ENCODE data around the gene BORCS5. TPM values are rescaled to one million over a fixed set of nuclear protein-coding genes. Genes with fewer than 3 reads are reported as not detected.
A peak's percentile ranks its signal among the peaks of the same experiment; 100 is the strongest.
"Not testable (repeated sequence)": the region's sequence is repeated elsewhere in the genome, so short reads cannot be mapped to it uniquely, and the experiment has no call there.

Gene BORCS5
- total and polyA plus RNA-seq, 2 donors (not counting 1 experiment from before 2014, with no cell fraction given): 11.9 to 46.2 TPM

DNA sequence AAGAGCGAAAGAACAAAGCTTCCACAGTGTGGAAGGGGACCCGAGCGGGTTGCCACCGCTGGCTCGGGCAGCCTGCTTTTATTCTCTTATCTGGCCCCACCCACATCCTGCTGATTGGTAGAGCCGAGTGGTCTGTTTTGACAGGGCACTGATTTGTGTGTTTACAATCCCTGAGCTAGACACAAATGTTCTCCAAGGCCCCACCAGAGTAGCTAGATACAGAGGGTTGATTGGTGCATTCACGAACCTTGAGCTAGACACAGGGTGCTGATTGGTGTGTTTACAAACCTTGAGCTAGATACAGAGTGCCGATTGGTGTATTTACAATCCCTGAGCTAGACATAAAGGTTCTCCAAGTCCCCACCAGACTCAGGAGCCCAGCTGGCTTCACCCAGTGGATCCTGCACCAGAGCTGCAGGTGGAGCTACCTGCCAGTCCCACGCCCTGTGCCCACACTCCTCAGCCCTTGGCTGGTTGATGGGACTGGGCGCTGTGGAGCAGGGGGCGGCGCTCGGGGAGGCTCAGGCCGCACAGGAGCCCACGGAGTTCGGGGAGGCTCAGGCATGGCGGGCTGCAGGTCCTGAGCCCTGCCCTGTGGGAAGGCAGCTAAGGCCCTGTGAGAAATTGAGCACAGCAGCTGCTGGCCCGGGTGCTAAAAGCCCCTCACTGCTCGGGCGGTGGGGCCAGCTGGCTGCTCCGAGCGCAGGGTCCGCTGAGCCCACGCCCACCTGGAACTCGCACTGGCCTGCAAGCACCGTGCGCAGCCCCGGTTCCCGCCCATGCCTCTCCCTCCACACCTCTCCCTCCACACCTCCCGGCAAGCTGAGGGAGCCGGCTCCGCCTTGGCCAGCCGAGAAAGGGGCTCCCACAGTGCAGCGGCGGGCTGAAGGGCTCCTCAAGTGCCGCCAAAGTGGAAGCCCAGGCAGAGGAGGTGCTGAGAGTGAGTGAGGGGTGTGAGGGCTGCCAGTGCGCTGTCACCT is 115.4 kb downstream of the BORCS5 start:
- WGBS (ENCODE audit: insufficient coverage): 94% methylated on average over 20 of the region's 37 CpGs

GRCh38 chr12:12473223-12473622 is 116.3 kb downstream of the BORCS5 start:
- H3K27ac ChIP-seq (ENCODE audit: low read length in 2 of 2): no peak overlapping the region
- H2AFZ ChIP-seq (ENCODE audit: insufficient read depth, low read depth, low read length, poor library complexity, severe bottlenecking): no peak overlapping the region
- Mint-ChIP-seq H3K4me1 (peaks cover 29% of the 10 kb centered on the region), H3K27me3 (no peaks in the 10 kb centered on the region), H3K4me3 (no peak overlapping the region), H3K27ac (no peak overlapping the region), H3K9me3 (ENCODE audit: insufficient read depth) (no peaks in the 10 kb centered on the region)
- intact Hi-C loops (cut with micrococcal nuclease): no loop called here
- no peak for ATAC-seq (ENCODE audit: low read depth)
- H3K9ac ChIP-seq (ENCODE audit: low read length): no peak overlapping the region
- H4K20me1 ChIP-seq (ENCODE audit: control insufficient read depth, insufficient read depth, low read length, poor library complexity, severe bottlenecking): no peaks in the 10 kb centered on the region
- TF ChIP-seq, protein P1, sequence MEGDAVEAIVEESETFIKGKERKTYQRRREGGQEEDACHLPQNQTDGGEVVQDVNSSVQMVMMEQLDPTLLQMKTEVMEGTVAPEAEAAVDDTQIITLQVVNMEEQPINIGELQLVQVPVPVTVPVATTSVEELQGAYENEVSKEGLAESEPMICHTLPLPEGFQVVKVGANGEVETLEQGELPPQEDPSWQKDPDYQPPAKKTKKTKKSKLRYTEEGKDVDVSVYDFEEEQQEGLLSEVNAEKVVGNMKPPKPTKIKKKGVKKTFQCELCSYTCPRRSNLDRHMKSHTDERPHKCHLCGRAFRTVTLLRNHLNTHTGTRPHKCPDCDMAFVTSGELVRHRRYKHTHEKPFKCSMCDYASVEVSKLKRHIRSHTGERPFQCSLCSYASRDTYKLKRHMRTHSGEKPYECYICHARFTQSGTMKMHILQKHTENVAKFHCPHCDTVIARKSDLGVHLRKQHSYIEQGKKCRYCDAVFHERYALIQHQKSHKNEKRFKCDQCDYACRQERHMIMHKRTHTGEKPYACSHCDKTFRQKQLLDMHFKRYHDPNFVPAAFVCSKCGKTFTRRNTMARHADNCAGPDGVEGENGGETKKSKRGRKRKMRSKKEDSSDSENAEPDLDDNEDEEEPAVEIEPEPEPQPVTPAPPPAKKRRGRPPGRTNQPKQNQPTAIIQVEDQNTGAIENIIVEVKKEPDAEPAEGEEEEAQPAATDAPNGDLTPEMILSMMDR (IDR thresholded peaks at IDR 0.05): no peak
- no peak for TF ChIP-seq EZH2 (IDR thresholded peaks at IDR 0.05; ENCODE audit: borderline replicate concordance, insufficient read depth, low read depth, low read length, poor library complexity, severe bottlenecking)
- no peak overlapping the region for H3K4me3 ChIP-seq (ENCODE audit: control extremely low read depth in 1 of 5, extremely low read depth in 1 of 5, insufficient read depth in 1 of 5, low read depth in 2 of 5, low read length in 4 of 5)
- ChIA-PET POLR2A (no interaction called here), CTCF (no interaction called here)
- WGBS (ENCODE audit: insufficient coverage): 100% methylated on average over 1 of the region's 4 CpGs
- no peaks in the 10 kb centered on the region for H3K27me3 ChIP-seq (replicated peaks in 1 of 4; ENCODE audit: control extremely low read depth in 1 of 4, control insufficient read depth in 3 of 4, insufficient read depth in 4 of 4, low read length in 3 of 4)
- H3K9me3 ChIP-seq (ENCODE audit: control extremely low read depth in 1 of 3, control insufficient read depth in 2 of 3, insufficient read depth in 1 of 3, low read length in 2 of 3): no peaks in the 10 kb centered on the region
- peaks cover 0 to 6% of the 10 kb centered on the region in 2 donors for H3K4me1 ChIP-seq (ENCODE audit: control insufficient read depth in 2 of 2, insufficient read depth in 2 of 2, low read length in 2 of 2)
- DNase-seq: peak; percentile 16
- peaks cover 0 to 16% of the 10 kb centered on the region in 2 experiments for H3K36me3 ChIP-seq (replicated peaks in 1 of 2; ENCODE audit: control extremely low read depth in 1 of 2, control insufficient read depth in 1 of 2, extremely low read depth in 1 of 2, insufficient read depth in 2 of 2, low read length in 1 of 2)
- no peak overlapping the region for H3K4me2 ChIP-seq (replicated peaks; ENCODE audit: low read depth, low read length, poor library complexity, severe bottlenecking)
- no peaks in the 10 kb centered on the region for H3K79me2 ChIP-seq (ENCODE audit: control insufficient read depth, insufficient read depth, low read length)

More for the DNA sequence above, 115.4 kb downstream of the BORCS5 start:
- POLR2A ChIA-PET; H3K4me3 Mint-ChIP-seq; H3K4me3 ChIP-seq (ENCODE audit: control extremely low read depth in 1 of 5, extremely low read depth in 1 of 5, insufficient read depth in 1 of 5, low read depth in 2 of 5, low read length in 4 of 5); H3K9me3 ChIP-seq (ENCODE audit: control extremely low read depth in 1 of 3, control insufficient read depth in 2 of 3, insufficient read depth in 1 of 3, low read length in 2 of 3); H3K9ac ChIP-seq (ENCODE audit: low read length); H3K4me2 ChIP-seq (replicated peaks; ENCODE audit: low read depth, low read length, poor library complexity, severe bottlenecking); intact Hi-C loops (cut with micrococcal nuclease); H3K79me2 ChIP-seq (ENCODE audit: control insufficient read depth, insufficient read depth, low read length); H3K27ac ChIP-seq (ENCODE audit: low read length in 2 of 2); H2AFZ ChIP-seq (ENCODE audit: insufficient read depth, low read depth, low read length, poor library complexity, severe bottlenecking); H3K27me3 ChIP-seq (replicated peaks in 1 of 4; ENCODE audit: control extremely low read depth in 1 of 4, control insufficient read depth in 3 of 4, insufficient read depth in 4 of 4, low read length in 3 of 4); H3K27me3 Mint-ChIP-seq; H3K27ac Mint-ChIP-seq; ATAC-seq (ENCODE audit: low read depth); H3K9me3 Mint-ChIP-seq (ENCODE audit: insufficient read depth); DNase-seq; H3K4me1 ChIP-seq (ENCODE audit: control insufficient read depth in 2 of 2, insufficient read depth in 2 of 2, low read length in 2 of 2); H4K20me1 ChIP-seq (ENCODE audit: control insufficient read depth, insufficient read depth, low read length, poor library complexity, severe bottlenecking): not testable (repeated sequence)
- H3K36me3 ChIP-seq (replicated peaks in 1 of 2; ENCODE audit: control extremely low read depth in 1 of 2, control insufficient read depth in 1 of 2, extremely low read depth in 1 of 2, insufficient read depth in 2 of 2, low read length in 1 of 2): peaks cover 2 to 25% of the 10 kb centered on the region in 2 experiments
- peaks cover 29% of the 10 kb centered on the region for H3K4me1 Mint-ChIP-seq
- CTCF ChIA-PET: interaction anchor here (0.6 kb wide), 1 partner anchor 56 kb away, joined by 3 read pairs; no protein-coding TSS in a partner anchor
